Measurements from ENCODE around the gene USH1G.

DNA sequence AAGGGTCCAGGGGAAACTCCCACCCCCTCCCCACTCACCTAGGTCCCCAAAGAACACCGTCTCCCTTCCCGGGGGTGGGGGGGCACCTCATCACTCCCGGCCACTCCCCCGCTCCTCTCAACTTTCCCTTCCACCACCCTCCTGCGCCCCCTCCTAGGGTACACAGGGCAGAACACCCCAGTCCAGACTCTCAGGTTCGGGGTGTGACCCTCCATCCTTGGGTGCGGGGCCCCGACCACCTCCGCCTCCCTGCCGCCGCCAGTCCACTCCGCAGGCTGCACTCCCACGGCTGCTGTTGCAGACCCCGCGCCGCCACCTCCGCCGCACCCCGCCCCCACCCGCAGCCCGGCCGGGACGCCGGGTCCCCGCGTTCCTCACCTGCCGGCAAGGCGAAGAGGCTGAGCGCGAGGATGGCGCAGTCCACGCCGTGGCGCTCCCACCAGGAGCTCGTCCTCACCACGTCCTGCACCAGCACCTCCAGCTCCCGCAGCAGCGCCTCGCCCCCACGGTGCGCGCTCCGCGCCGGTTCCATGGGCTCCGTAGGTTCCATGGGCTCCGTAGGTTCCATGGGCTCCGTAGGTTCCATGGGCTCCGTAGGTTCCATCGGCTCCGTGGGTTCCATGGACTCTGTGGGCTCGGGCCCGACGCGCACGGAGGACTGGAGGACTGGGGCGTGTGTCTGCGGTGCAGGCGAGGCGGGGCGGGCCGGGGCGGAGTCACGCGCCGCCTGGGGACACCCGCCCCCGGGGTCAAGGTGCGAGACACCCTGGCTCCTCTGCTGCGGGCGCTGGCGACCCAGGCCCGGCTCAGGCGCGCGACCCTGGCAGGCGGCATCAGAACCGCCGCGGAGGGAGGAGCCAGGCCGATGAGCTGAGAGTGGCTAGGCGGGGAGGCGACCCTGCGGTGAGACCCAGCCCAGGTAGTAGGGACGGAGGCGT lies 29.8 kb downstream of the USH1G start, which contains the start of gene FADS6:
- no peak for TF ChIP-seq POLR2A (IDR thresholded peaks at IDR 0.05; ENCODE audit: extremely low read depth, insufficient read length)
- no peak for TF ChIP-seq CTCF (IDR thresholded peaks at IDR 0.05; ENCODE audit: low read depth, low read length)
- no peak for TF ChIP-seq MYC (IDR thresholded peaks at IDR 0.05; ENCODE audit: low read depth, low read length)
- TF ChIP-seq, protein P1, sequence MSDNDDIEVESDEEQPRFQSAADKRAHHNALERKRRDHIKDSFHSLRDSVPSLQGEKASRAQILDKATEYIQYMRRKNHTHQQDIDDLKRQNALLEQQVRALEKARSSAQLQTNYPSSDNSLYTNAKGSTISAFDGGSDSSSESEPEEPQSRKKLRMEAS (IDR thresholded peaks at IDR 0.05; ENCODE audit: low read depth, low read length): no peak
